ENCODE data around the gene CD53.

The CD53 gene

DNA sequence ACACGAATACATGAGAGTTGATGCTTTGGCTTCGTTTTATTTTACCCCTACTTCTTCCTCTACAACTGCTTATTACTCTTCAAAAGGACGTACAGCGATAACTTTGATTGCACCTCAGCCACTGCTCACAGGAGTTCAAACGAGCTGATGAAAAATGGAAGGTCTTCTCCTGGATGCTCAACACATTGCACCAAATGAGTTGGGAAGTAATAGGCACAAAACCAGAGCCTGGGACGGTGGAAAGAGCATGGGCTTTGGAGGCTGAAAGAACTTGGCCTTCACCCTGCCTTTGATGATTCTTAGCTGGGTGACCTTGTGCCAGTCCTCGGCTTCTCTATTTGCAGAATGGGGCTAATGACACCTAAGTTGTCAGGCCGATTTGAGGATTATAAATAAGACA lies 4.8 kb downstream of the CD53 start:
- no peak overlapping the region for H3K9ac ChIP-seq
- no peaks in the 10 kb centered on the region for H4K20me1 ChIP-seq (ENCODE audit: insufficient read depth)
- no peak overlapping the region for H3K4me3 ChIP-seq (IDR thresholded peaks at IDR 0.05; ENCODE audit: insufficient read depth, low read depth, low read length)
- TF ChIP-seq, protein P1, sequence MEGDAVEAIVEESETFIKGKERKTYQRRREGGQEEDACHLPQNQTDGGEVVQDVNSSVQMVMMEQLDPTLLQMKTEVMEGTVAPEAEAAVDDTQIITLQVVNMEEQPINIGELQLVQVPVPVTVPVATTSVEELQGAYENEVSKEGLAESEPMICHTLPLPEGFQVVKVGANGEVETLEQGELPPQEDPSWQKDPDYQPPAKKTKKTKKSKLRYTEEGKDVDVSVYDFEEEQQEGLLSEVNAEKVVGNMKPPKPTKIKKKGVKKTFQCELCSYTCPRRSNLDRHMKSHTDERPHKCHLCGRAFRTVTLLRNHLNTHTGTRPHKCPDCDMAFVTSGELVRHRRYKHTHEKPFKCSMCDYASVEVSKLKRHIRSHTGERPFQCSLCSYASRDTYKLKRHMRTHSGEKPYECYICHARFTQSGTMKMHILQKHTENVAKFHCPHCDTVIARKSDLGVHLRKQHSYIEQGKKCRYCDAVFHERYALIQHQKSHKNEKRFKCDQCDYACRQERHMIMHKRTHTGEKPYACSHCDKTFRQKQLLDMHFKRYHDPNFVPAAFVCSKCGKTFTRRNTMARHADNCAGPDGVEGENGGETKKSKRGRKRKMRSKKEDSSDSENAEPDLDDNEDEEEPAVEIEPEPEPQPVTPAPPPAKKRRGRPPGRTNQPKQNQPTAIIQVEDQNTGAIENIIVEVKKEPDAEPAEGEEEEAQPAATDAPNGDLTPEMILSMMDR (conservative IDR thresholded peaks at IDR 0.05; ENCODE audit: low read depth, low read length): no peak
- H3K79me2 ChIP-seq (ENCODE audit: insufficient read depth, low read depth): no peaks in the 10 kb centered on the region
- H3K4me2 ChIP-seq: no peak overlapping the region
- no peaks in the 10 kb centered on the region for H3K36me3 ChIP-seq (ENCODE audit: insufficient read depth)
- no peak overlapping the region for H3K27ac ChIP-seq
- H3K27me3 ChIP-seq (ENCODE audit: insufficient read depth, low read depth): no peaks in the 10 kb centered on the region
- no peaks in the 10 kb centered on the region for H3K4me1 ChIP-seq (ENCODE audit: low read depth, poor library complexity, severe bottlenecking)
- no peak overlapping the region for H2AFZ ChIP-seq (ENCODE audit: low read depth)

DNA sequence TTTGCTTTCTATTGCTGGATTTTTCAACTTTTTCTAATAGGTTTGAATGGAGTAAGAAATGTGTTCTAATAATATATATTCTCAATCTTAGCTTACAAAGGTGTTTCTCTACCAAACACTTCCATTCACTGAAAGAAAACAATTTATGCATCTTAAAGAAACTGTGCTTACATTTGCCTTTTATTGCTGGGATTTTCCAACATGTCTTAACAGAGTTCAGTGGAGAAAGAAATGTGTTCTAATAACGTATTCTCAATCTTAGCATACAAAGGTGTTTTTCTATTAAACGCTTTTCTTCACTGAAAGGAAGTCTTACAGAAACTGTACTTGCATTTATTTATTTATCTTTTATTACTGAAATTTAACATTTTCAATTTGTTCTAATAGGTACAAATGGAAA lies 5.6 kb downstream of the CD53 start:
- H3K4me2 ChIP-seq: no peak overlapping the region
- H3K4me3 ChIP-seq (IDR thresholded peaks at IDR 0.05; ENCODE audit: insufficient read depth, low read depth, low read length): no peak overlapping the region
- H3K27ac ChIP-seq: no peak overlapping the region
- no peaks in the 10 kb centered on the region for H3K27me3 ChIP-seq (ENCODE audit: insufficient read depth, low read depth)
- TF ChIP-seq, protein P1 (conservative IDR thresholded peaks at IDR 0.05; ENCODE audit: low read depth, low read length): no peak
- H4K20me1 ChIP-seq (ENCODE audit: insufficient read depth): no peaks in the 10 kb centered on the region
- H3K79me2 ChIP-seq (ENCODE audit: insufficient read depth, low read depth): no peaks in the 10 kb centered on the region
- no peaks in the 10 kb centered on the region for H3K4me1 ChIP-seq (ENCODE audit: low read depth, poor library complexity, severe bottlenecking)
- no peak overlapping the region for H2AFZ ChIP-seq (ENCODE audit: low read depth)
- H3K36me3 ChIP-seq (ENCODE audit: insufficient read depth): no peaks in the 10 kb centered on the region
- no peak overlapping the region for H3K9ac ChIP-seq

DNA sequence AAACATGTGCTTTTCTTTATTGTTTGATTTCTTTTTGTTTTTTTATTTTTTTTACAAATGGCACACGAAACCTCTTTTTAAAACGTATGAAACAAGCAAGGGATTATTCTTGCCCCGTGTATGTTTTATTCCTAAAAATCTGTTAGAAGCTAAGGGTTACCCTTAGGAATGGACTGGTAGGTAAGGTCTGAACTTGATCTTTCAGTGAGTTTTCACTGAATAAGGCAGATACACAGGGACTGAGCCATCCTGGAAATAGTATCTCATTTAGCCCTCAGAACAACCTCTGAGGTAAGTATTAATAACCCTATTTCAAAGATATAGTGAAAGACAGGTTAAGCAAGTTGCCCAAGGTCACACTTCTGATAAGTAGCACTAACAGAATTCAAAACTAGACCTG lies 6.0 kb downstream of the CD53 start:
- no peaks in the 10 kb centered on the region for H4K20me1 ChIP-seq (ENCODE audit: insufficient read depth)
- no peaks in the 10 kb centered on the region for H3K27me3 ChIP-seq (ENCODE audit: insufficient read depth, low read depth)
- no peak overlapping the region for H3K4me2 ChIP-seq
- TF ChIP-seq, protein P1 (conservative IDR thresholded peaks at IDR 0.05; ENCODE audit: low read depth, low read length): no peak
- no peaks in the 10 kb centered on the region for H3K36me3 ChIP-seq (ENCODE audit: insufficient read depth)
- H2AFZ ChIP-seq (ENCODE audit: low read depth): no peak overlapping the region
- H3K79me2 ChIP-seq (ENCODE audit: insufficient read depth, low read depth): no peaks in the 10 kb centered on the region
- no peak overlapping the region for H3K9ac ChIP-seq
- H3K4me3 ChIP-seq (IDR thresholded peaks at IDR 0.05; ENCODE audit: insufficient read depth, low read depth, low read length): no peak overlapping the region
- no peak overlapping the region for H3K27ac ChIP-seq
- no peaks in the 10 kb centered on the region for H3K4me1 ChIP-seq (ENCODE audit: low read depth, poor library complexity, severe bottlenecking)

DNA sequence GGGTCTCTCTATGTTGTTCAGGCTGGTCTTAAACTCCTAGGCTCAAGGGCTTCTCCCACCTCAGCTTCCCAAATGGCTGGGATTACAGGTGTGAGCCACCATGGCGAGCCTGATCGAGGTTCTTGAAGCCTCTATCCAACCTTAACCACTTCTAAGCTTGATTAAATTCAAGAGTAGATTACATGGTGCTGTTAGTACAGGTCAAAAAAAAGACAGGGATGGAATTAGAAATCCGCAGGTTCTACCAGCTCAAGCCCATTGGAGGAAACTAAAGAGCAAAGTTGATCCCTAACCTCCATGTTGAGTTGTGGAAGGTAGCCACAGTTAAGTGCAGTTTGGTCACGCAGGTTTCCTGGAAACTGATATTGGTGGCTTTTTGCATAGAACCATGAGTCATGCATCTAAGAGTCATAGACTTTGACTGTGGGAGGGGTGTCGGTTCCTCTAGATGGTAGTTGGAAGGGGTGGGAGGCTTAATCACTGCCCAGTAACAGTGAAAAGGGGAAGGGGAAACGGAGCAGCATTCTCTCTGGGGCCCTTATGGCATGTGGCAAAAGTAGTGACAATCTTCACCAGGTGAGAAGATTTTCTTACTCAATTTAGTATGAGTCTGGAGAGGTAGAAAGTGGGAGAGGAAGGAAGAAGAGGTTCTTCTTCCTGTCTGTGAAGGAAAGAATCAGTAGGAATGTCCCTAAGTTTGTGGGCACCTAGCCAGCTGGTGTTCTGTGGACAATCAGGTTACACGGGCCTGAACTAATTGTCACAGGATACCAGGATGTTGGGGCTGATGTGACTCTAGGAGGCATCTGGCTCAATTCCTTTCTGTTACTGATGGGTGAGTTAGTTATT lies 7.0 kb downstream of the CD53 start:
- TF ChIP-seq, protein P1 (conservative IDR thresholded peaks at IDR 0.05; ENCODE audit: low read depth, low read length): no peak
- Histone ChIP-seq H3K79me2 (ENCODE audit: insufficient read depth, low read depth) (no peaks in the 10 kb centered on the region), H2AFZ (ENCODE audit: low read depth) (no peak overlapping the region), H3K4me2 (no peak overlapping the region), H3K4me3 (IDR thresholded peaks at IDR 0.05; ENCODE audit: insufficient read depth, low read depth, low read length) (no peak overlapping the region), H4K20me1 (ENCODE audit: insufficient read depth) (no peaks in the 10 kb centered on the region), H3K9ac (no peak overlapping the region), H3K36me3 (ENCODE audit: insufficient read depth) (no peaks in the 10 kb centered on the region), H3K27me3 (ENCODE audit: insufficient read depth, low read depth) (no peaks in the 10 kb centered on the region), H3K4me1 (ENCODE audit: low read depth, poor library complexity, severe bottlenecking) (no peaks in the 10 kb centered on the region), H3K27ac (no peak overlapping the region)

Data from KMS-11 (cell line).